ENCODE measurements around the gene TAP2.
"Not testable (repeated sequence)": the region's sequence is repeated elsewhere in the genome, so short reads cannot be mapped to it uniquely, and the experiment has no call there.

The TAP2 gene

GRCh38 chr6:32809171-32809570 lies 29.4 kb downstream of the TAP2 start:
- no peaks in the 10 kb centered on the region for H3K4me1 ChIP-seq
- no peak for DNase-seq
- H3K27me3 ChIP-seq, result peaks cover 0 to 13% of the 10 kb centered on the region in 2 donors
- H3K4me3 ChIP-seq, result no peak overlapping the region
- no peak for TF ChIP-seq CTCF (IDR thresholded peaks at IDR 0.05)
- H3K27ac ChIP-seq, result no peak overlapping the region
- intact Hi-C loops (cut with DNase I; ENCODE audit: low total_unique reads), result no loop called here
- H3K9me3 ChIP-seq, result no peaks in the 10 kb centered on the region
- no peaks in the 10 kb centered on the region for H3K36me3 ChIP-seq

- intact Hi-C loops (cut with DNase I; ENCODE audit: low total_unique reads), result no loop called here
- DNase-seq, result no peak
- Histone ChIP-seq H3K9me3 (no peaks in the 10 kb centered on the region), H3K27me3 (peaks cover 0 to 13% of the 10 kb centered on the region in 2 donors), H3K27ac (no peak overlapping the region), H3K4me3 (no peak overlapping the region), H3K36me3 (no peaks in the 10 kb centered on the region), H3K4me1 (no peaks in the 10 kb centered on the region)
- no peak for TF ChIP-seq CTCF (IDR thresholded peaks at IDR 0.05)
These were observed 31.4 kb downstream of the TAP2 start for GRCh38 chr6:32807020-32807580.

GRCh38 chr6:32805404-32805803 lies 33.1 kb downstream of the TAP2 start:
- peaks cover 0 to 16% of the 10 kb centered on the region in 2 donors for H3K27me3 ChIP-seq
- intact Hi-C loops (cut with DNase I; ENCODE audit: low total_unique reads), result not testable (repeated sequence)

GRCh38 chr6:32803416-32803815 lies 35.1 kb downstream of the TAP2 start:
- Histone ChIP-seq H3K27me3 (peaks cover 0 to 29% of the 10 kb centered on the region in 2 donors), H3K36me3 (no peaks in the 10 kb centered on the region), H3K4me3 (no peak overlapping the region), H3K27ac (no peak overlapping the region), H3K9me3 (peaks cover 0 to 6% (median 0%) of the 10 kb centered on the region in 3 donors), H3K4me1 (no peaks in the 10 kb centered on the region)
- intact Hi-C loops (cut with DNase I; ENCODE audit: low total_unique reads), result no loop called here
- no peak for TF ChIP-seq CTCF (IDR thresholded peaks at IDR 0.05)
- DNase-seq, result no peak

More at GRCh38 chr6:32805404-32805803, 33.1 kb downstream of the TAP2 start:
- not testable (repeated sequence) for H3K36me3 ChIP-seq, H3K27ac ChIP-seq, H3K4me1 ChIP-seq, H3K9me3 ChIP-seq, H3K4me3 ChIP-seq, DNase-seq

- DNase-seq, result no peak
- Histone ChIP-seq H3K36me3 (no peaks in the 10 kb centered on the region), H3K27me3 (peaks cover 0 to 49% of the 10 kb centered on the region in 2 donors), H3K27ac (no peak overlapping the region), H3K4me1 (peaks cover 0 to 3% (median 0%) of the 10 kb centered on the region in 4 donors), H3K9me3 (peaks cover 0 to 6% (median 0%) of the 10 kb centered on the region in 3 donors), H3K4me3 (no peak overlapping the region)
- intact Hi-C loops (cut with DNase I; ENCODE audit: low total_unique reads), result loop anchor here (5.0 kb wide), 1 partner anchor 392 kb away; the partner anchor contains the start of gene BTNL2
- no peak for TF ChIP-seq CTCF (IDR thresholded peaks at IDR 0.05)
These were observed 38.8 kb downstream of the TAP2 start for GRCh38 chr6:32799740-32800139.

- no peak for TF ChIP-seq CTCF (IDR thresholded peaks at IDR 0.05)
These were observed 39.4 kb downstream of the TAP2 start for GRCh38 chr6:32799168-32799567.

More at GRCh38 chr6:32799168-32799567, 39.4 kb downstream of the TAP2 start:
- intact Hi-C loops (cut with DNase I; ENCODE audit: low total_unique reads), result loop anchor here (5.0 kb wide), 1 partner anchor 392 kb away; the partner anchor contains the start of gene BTNL2
- Histone ChIP-seq H3K36me3 (no peaks in the 10 kb centered on the region), H3K27me3 (peaks cover 0 to 54% of the 10 kb centered on the region in 2 donors), H3K27ac (no peak overlapping the region), H3K9me3 (peaks cover 0 to 6% (median 0%) of the 10 kb centered on the region in 3 donors), H3K4me1 (peaks cover 0 to 3% (median 0%) of the 10 kb centered on the region in 4 donors), H3K4me3 (no peak overlapping the region)
- no peak for DNase-seq
